ENCODE measurements around the gene NEGR1.

GRCh38 chr1:71357708-71358107 is 924.6 kb downstream of the NEGR1 start:
- TF ChIP-seq CTCF (conservative IDR thresholded peaks at IDR 0.05; ENCODE audit: low read length) (no peak), EZH2phosphoT487 (IDR thresholded peaks at IDR 0.05; ENCODE audit: borderline replicate concordance) (no peak)

All from Loucy (cell line).